ENCODE measurements around the gene GGCT. TPM values are rescaled to one million over a fixed set of nuclear protein-coding genes. Genes with fewer than 3 reads are reported as not detected.

Gene GGCT
- polyA plus RNA-seq, 3 donors, result 7.6 to 18.1 (median 10.7) TPM

- no peak for TF ChIP-seq CTCF (IDR thresholded peaks at IDR 0.05)
- Histone ChIP-seq H3K9ac (ENCODE audit: insufficient read depth, low read length, poor library complexity, severe bottlenecking) (peak overlapping the region; percentile 71), H4K20me1 (ENCODE audit: insufficient read depth, low read length) (peaks cover 5% of the 10 kb centered on the region), H3K9me3 (replicated peaks in 1 of 2; ENCODE audit: control insufficient read depth in 1 of 2, insufficient read depth in 1 of 2, low read length in 2 of 2) (no peaks in the 10 kb centered on the region), H3K4me2 (replicated peaks; ENCODE audit: extremely low read depth, low read length, poor library complexity, severe bottlenecking) (peak overlapping the region; percentile 92), H3K4me3 (replicated peaks in 1 of 3; ENCODE audit: low read depth in 2 of 3, low read length in 3 of 3) (peak overlapping the region; percentile 47 to 89 (median 69)), H3K79me2 (ENCODE audit: insufficient read depth, low read length) (peaks cover 39% of the 10 kb centered on the region), H3K27me3 (ENCODE audit: control insufficient read depth in 2 of 2, insufficient read depth in 2 of 2, low read length in 2 of 2) (no peaks in the 10 kb centered on the region), H3K4me1 (ENCODE audit: control insufficient read depth in 1 of 2, insufficient read depth in 2 of 2, low read length in 2 of 2) (peaks cover 26 to 32% of the 10 kb centered on the region in 2 donors), H2AFZ (ENCODE audit: insufficient read depth, low read depth, low read length, poor library complexity, severe bottlenecking) (peak overlapping the region; percentile 97), H3K36me3 (replicated peaks in 1 of 2; ENCODE audit: control insufficient read depth in 1 of 2, insufficient read depth in 2 of 2, low read length in 2 of 2) (peaks cover 0 to 6% of the 10 kb centered on the region in 2 donors), H3K27ac (ENCODE audit: low read depth in 1 of 2, low read length in 2 of 2) (peak overlapping the region; percentile 72 to 92)
- H3K27me3 Mint-ChIP-seq (ENCODE audit: low read depth in 3 of 3), result no peaks in the 10 kb centered on the region
- WGBS (ENCODE audit: insufficient coverage), result 93% methylated on average over 11 of the region's 14 CpGs
- peaks cover 5 to 11% of the 10 kb centered on the region in 2 donors for H3K36me3 Mint-ChIP-seq
- H3K4me3 Mint-ChIP-seq, result peak overlapping the region; percentile 95 to 96
- peaks cover 36% of the 10 kb centered on the region for H3K4me1 Mint-ChIP-seq
- DNase-seq, result peak in 2 of 3 donors; percentile 28 to 47
- H3K27ac Mint-ChIP-seq, result peak overlapping the region; percentile 71 to 83 (median 82)
- no peaks in the 10 kb centered on the region for H3K9me3 Mint-ChIP-seq
- intact Hi-C loops (cut with micrococcal nuclease), result loop anchor here in 1 of 2 donors (5.0 kb wide), 1 partner anchor 52 kb away; no protein-coding TSS in a partner anchor
Measured at GRCh38 chr7:30479202-30480120, 25.2 kb downstream of the GGCT start.

- peak within 1 kb of the TSS; percentile 92 for H3K4me2 ChIP-seq (replicated peaks; ENCODE audit: extremely low read depth, low read length, poor library complexity, severe bottlenecking)
- intact Hi-C loops (cut with micrococcal nuclease), result loop anchor here in 1 of 2 donors (5.0 kb wide), 1 partner anchor 51 kb away; no protein-coding TSS in a partner anchor
- no peaks in the 10 kb centered on the region for H3K9me3 ChIP-seq (replicated peaks in 1 of 2; ENCODE audit: control insufficient read depth in 1 of 2, insufficient read depth in 1 of 2, low read length in 2 of 2)
- no peaks in the 10 kb centered on the region for H3K27me3 ChIP-seq (ENCODE audit: control insufficient read depth in 2 of 2, insufficient read depth in 2 of 2, low read length in 2 of 2)
- Mint-ChIP-seq H3K36me3 (peaks cover 8 to 11% of the 10 kb centered on the region in 2 donors), H3K4me3 (peak within 1 kb of the TSS; percentile 95 to 96), H3K9me3 (no peaks in the 10 kb centered on the region), H3K27me3 (ENCODE audit: low read depth in 3 of 3) (no peaks in the 10 kb centered on the region), H3K27ac (peak within 1 kb of the TSS; percentile 78 to 93 (median 87)), H3K4me1 (peaks cover 44% of the 10 kb centered on the region)
- peaks cover 0 to 6% of the 10 kb centered on the region in 2 donors for H3K36me3 ChIP-seq (replicated peaks in 1 of 2; ENCODE audit: control insufficient read depth in 1 of 2, insufficient read depth in 2 of 2, low read length in 2 of 2)
- WGBS (ENCODE audit: insufficient coverage), result under 1% methylated on average over 71 of the region's 77 CpGs
- peak; percentile 51 to 61 (median 55) for DNase-seq
- peak within 1 kb of the TSS; percentile 97 for H2AFZ ChIP-seq (ENCODE audit: insufficient read depth, low read depth, low read length, poor library complexity, severe bottlenecking)
- peaks cover 48% of the 10 kb centered on the region for H3K79me2 ChIP-seq (ENCODE audit: insufficient read depth, low read length)
- no peak for TF ChIP-seq CTCF (IDR thresholded peaks at IDR 0.05)
- peak within 1 kb of the TSS; percentile 71 for H3K9ac ChIP-seq (ENCODE audit: insufficient read depth, low read length, poor library complexity, severe bottlenecking)
- H3K4me1 ChIP-seq (ENCODE audit: control insufficient read depth in 1 of 2, insufficient read depth in 2 of 2, low read length in 2 of 2), result peaks cover 29 to 37% of the 10 kb centered on the region in 2 donors
- peak within 1 kb of the TSS; percentile 72 to 92 for H3K27ac ChIP-seq (ENCODE audit: low read depth in 1 of 2, low read length in 2 of 2)
- H4K20me1 ChIP-seq (ENCODE audit: insufficient read depth, low read length), result peaks cover 7% of the 10 kb centered on the region
- H3K4me3 ChIP-seq (replicated peaks in 1 of 3; ENCODE audit: low read depth in 2 of 3, low read length in 3 of 3), result peak within 1 kb of the TSS; percentile 47 to 89 (median 79)
Measured at GRCh38 chr7:30478349-30479201, 26.1 kb downstream of the GGCT start, which contains the start of gene NOD1. Gene NOD1 (minus strand): TSS chr7:30478784. CDS start chr7:30456921, 21,863 bp downstream.

Measured in CD14-positive monocyte (primary cell).